ENCODE measurements around the gene LPAR1.

The LPAR1 gene

GRCh38 chr9:110922145-110922544 is 116.1 kb downstream of the LPAR1 start:
- H3K4me3 ChIP-seq (ENCODE audit: low read depth, low read length): no peak overlapping the region
- TF ChIP-seq CTCF (IDR thresholded peaks at IDR 0.05; ENCODE audit: low read depth, low read length): no peak

GRCh38 chr9:110921705-110922104 is 116.6 kb downstream of the LPAR1 start:
- H3K4me3 ChIP-seq (ENCODE audit: low read depth, low read length): no peak overlapping the region
- no peak for TF ChIP-seq CTCF (IDR thresholded peaks at IDR 0.05; ENCODE audit: low read depth, low read length)

GRCh38 chr9:110919609-110920008 is 118.7 kb downstream of the LPAR1 start:
- no peak for TF ChIP-seq CTCF (IDR thresholded peaks at IDR 0.05; ENCODE audit: low read depth, low read length)
- no peak overlapping the region for H3K4me3 ChIP-seq (ENCODE audit: low read depth, low read length)

- H3K4me3 ChIP-seq (ENCODE audit: low read depth, low read length): no peak overlapping the region
- no peak for TF ChIP-seq CTCF (IDR thresholded peaks at IDR 0.05; ENCODE audit: low read depth, low read length)
Observed at GRCh38 chr9:110919050-110919435, 119.2 kb downstream of the LPAR1 start.

- peak overlapping the region; percentile 17; the same call in 1 of the 2 replicates for H3K4me3 ChIP-seq (ENCODE audit: low read depth, low read length)
- TF ChIP-seq CTCF (IDR thresholded peaks at IDR 0.05; ENCODE audit: low read depth, low read length): no peak
Observed at GRCh38 chr9:110918316-110919049, 119.8 kb downstream of the LPAR1 start.

GRCh38 chr9:110916403-110916802 is 121.9 kb downstream of the LPAR1 start:
- no peak for TF ChIP-seq CTCF (IDR thresholded peaks at IDR 0.05; ENCODE audit: low read depth, low read length)
- H3K4me3 ChIP-seq (ENCODE audit: low read depth, low read length): no peak overlapping the region

- no peak for TF ChIP-seq CTCF (IDR thresholded peaks at IDR 0.05; ENCODE audit: low read depth, low read length)
Observed at GRCh38 chr9:110912419-110913291, 125.6 kb downstream of the LPAR1 start.

More at GRCh38 chr9:110912419-110913291, 125.6 kb downstream of the LPAR1 start:
- no peak overlapping the region for H3K4me3 ChIP-seq (ENCODE audit: low read depth, low read length)

All from WI38 (cell line).